Activated CD8-positive, alpha-beta memory T cell treated with anti-CD3 and anti-CD28 coated beads, Interleukin-2, amount 50 U/mL, for 4 hours (primary cell): ENCODE measurements around the gene KCNK4.

Experiments used
- DNase-seq: peaks from one replicate; pipeline ENCODE4 v3.0.0-alpha.2; 2020

Gene KCNK4

GRCh38 chr11:64254326-64254725 lies 36.8 kb upstream of the KCNK4 start:
- no peak for DNase-seq

- no peak for DNase-seq
Observed at GRCh38 chr11:64255135-64256128, 35.7 kb upstream of the KCNK4 start.

GRCh38 chr11:64256300-64256699 lies 34.8 kb upstream of the KCNK4 start:
- no peak for DNase-seq

GRCh38 chr11:64258356-64258755 lies 32.7 kb upstream of the KCNK4 start:
- no peak for DNase-seq

DNA sequence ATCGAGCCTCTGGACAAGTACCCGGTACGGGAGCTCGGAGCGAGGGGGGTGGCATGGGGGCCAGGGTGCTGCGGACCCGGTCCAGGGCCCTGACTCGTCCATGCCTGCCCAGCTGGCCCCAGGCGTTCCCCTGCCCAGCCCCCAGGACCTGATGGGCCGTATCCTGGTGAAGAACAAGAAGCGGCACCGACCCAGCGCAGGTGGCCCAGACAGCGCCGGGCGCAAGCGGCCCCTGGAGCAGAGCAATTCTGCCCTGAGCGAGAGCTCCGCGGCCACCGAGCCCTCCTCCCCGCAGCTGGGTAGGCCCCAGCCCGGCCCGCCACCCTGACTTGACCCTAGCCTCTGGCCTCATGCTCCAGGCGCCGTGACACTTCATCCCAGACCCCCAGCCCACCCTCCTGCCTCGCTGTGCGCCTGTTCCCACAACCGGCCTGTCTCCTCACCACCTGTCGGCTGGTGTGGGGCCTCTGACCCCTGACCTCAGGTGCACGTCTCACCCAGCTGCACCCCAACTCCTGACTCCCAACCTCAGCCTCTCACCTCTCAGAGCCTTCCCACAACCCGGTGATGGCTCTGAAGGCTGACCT lies 32.1 kb upstream of the KCNK4 start:
- DNase-seq = no peak

DNA sequence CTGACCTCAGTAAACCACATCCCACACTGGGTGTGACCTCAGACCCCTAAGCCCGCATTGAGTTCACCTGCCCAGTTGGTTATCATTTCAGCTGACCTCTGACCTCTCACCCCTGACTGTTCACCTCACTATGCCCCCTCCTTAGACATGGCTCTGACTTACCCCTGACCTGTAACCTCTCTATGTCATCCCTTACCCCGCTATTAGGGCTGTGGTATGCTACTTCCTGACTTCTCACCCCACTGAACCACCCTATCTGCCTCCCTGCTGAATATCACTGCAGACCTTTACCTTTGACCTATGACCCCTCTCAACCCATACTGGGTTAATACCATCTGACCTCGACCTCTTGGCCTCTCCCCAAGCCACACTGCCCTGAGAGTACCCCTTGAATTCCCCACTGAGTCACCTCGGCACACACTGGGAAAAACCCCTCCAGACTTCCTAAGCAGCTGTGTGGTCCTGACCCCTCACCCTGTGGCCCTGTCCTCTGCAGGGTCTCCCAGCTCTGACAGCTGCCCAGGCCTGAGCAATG lies 31.5 kb upstream of the KCNK4 start:
- DNase-seq = no peak

DNA sequence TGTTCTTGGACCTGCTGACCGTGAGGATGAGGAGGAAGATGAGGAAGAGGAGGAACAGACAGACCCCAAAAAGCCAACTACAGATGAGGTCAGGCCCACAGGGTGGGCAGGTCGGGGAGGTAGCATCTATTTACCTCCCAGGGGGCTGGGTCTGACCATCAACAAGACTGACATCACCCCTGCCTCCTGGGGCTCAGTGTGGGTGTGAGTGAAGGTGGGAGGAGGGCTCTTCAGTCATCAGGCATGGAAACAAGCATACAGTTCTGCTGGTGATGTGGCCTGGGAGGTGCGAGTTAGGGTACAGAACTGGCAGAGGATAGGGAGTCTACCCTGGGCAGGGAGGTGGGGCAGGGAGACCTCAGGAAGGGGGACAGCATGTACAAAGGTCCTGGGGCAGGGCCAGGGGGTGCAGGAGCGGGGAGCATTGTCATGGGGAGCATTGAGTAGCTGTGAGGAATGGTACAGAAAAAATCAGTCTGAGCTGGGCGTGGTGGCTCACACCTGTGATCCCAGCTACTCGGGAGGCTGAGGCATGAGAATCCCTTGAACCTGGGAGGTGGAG lies 30.9 kb upstream of the KCNK4 start:
- no peak for DNase-seq

DNA sequence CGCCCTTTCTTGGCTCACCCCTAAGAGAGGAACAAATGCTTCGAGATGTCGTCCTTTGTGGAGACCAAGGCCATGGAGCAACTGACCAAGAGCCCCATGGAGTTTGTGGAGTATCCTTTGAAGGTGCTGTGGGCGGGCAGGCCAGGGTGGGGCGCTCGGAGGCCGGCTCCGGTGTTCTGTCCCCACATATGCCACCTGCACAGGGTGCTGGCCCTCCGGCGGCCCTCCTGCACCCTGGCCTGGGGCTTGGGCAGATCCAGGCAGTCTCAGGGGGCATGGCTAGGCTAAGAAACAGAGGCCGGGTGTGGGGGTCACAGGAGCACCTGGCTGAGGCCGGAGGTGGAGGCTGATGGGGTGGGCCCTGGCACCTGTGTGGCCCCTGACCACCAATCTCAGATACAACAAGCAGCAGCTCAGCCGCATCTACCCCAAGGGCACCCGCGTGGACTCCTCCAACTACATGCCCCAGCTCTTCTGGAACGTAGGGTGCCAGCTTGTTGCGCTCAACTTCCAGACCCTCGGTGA lies 29.5 kb upstream of the KCNK4 start:
- no peak for DNase-seq

DNA sequence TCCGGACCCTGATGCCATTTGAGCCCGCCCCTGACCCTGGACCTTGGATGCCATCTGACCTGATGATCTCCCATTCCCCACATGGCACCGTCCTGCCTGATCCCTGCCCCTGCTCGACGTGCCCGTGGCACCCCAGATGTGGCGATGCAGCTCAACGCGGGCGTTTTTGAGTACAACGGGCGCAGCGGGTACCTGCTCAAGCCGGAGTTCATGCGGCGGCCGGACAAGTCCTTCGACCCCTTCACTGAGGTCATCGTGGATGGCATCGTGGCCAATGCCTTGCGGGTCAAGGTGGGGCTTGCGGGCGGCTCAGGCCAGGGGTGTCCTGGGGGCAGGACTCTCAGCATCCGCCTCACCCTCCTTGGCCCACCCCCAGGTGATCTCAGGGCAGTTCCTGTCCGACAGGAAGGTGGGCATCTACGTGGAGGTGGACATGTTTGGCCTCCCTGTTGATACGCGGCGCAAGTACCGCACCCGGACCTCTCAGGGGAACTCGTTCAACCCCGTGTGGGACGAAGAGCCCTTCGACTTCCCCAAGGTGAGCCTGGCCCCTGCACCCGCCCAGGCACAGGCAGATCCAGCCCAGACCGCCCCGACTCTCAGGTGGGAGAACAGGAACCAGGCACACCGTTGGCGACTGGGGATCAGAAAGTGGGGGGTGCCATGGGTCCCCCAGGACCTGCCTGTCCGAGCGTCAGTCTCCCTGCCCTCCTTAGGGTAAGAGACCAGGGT lies 28.7 kb upstream of the KCNK4 start:
- DNase-seq = no peak

DNA sequence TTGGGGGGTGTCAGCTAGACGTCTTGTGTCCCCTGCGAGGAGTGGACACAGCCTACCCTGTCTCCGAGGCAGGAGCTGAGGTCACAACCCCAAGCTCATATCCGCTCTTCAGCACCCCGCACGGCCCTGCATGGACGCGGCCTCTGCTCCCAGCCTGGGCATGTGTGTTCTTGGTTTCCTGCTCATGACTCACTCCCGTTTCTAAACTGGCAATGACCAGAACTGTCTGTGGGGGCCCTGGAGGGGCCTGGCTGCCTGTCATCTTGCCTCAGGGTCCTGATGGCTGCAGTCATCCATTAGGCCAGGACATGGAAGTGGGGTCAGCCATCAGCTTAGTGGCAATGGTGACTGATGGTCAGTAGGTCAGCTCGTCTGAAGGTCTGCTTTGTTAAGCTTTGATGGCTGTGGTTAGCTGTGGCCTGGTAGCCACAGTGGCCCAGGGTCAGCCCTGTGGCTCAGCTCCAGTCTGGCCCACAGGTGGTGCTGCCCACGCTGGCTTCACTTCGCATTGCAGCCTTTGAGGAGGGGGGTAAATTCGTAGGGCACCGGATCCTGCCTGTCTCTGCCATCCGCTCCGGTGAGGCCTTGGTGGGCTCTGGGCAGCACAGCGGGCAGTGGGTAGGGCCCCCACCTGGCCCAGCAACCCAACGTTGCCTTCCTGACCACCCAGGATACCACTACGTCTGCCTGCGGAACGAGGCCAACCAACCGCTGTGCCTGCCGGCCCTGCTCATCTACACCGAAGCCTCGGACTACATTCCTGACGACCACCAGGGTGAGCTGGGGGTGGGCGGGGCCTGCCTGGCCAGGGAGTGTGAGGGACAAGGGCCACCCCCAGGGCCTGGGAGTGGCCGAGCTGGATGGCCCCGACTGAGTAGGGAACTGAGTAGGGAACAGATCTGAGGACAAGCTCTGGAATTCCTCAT lies 27.8 kb upstream of the KCNK4 start:
- DNase-seq = no peak

GRCh38 chr11:64263947-64264317 lies 27.2 kb upstream of the KCNK4 start:
- DNase-seq = no peak

DNA sequence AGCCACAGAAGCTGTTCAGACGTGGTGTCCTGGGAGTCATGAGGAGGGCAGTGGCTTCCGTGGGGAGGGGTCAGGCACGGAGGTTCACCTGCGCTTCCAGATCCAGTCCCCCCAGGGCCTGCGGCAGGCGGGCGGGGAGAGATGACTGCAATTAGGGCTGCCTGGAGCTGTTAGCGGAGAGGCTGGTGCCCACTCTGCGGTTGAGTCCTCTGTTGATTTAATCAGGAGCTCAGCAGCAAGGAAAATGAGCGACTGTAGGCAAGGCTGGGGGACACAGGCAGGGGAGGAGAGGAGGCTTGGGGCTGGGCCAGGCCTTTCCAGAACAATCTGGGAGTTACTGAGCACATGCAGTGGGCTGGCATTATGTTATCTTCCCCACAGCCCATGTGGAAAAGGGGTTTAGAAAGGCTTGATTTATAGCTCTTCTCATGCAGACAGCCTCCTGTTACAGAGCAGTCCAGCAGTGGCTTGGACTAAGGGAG lies 26.7 kb upstream of the KCNK4 start:
- DNase-seq = no peak

DNA sequence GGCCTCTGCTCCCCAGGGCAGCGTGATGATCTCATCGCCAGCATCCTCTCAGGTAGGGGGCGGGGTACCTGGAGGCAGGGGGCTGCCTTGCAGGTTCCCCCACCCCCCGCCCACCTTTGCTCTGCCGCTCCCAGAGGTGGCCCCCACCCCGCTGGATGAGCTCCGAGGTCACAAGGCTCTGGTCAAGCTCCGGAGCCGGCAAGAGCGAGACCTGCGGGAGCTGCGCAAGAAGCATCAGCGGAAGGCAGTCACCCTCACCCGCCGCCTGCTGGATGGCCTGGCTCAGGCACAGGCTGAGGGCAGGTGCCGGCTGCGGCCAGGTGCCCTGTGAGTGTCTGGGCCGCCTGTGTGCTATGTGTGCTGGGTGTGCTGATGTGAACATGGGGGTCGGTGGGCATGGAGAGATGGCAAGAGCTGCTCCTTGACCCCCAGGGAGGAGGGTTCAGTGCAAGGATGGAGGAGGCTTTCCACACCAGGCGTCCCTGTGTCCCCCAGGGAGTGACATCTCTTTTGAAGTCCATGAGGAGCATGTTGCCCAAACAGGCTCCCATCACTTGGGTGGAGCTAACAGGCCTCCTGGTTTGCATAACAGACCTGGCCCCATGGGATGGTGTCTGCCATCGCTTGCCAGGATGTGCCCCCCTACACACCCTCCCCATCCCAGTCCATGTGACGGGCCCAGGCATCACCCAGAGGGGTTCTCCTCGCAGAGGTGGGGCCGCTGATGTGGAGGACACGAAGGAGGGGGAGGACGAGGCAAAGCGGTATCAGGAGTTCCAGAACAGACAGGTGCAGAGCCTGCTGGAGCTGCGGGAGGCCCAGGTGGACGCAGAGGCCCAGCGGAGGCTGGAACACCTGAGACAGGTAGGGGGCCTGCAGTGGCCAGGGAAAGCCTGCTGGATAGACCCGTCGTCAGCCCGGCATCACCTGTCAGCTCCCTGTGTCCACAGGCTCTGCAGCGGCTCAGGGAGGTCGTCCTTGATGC lies 25.6 kb upstream of the KCNK4 start:
- no peak for DNase-seq

GRCh38 chr11:64266339-64266738 lies 24.8 kb upstream of the KCNK4 start:
- DNase-seq = no peak

- no peak for DNase-seq
Observed at GRCh38 chr11:64267207-64267945, 23.7 kb upstream of the KCNK4 start.

DNA sequence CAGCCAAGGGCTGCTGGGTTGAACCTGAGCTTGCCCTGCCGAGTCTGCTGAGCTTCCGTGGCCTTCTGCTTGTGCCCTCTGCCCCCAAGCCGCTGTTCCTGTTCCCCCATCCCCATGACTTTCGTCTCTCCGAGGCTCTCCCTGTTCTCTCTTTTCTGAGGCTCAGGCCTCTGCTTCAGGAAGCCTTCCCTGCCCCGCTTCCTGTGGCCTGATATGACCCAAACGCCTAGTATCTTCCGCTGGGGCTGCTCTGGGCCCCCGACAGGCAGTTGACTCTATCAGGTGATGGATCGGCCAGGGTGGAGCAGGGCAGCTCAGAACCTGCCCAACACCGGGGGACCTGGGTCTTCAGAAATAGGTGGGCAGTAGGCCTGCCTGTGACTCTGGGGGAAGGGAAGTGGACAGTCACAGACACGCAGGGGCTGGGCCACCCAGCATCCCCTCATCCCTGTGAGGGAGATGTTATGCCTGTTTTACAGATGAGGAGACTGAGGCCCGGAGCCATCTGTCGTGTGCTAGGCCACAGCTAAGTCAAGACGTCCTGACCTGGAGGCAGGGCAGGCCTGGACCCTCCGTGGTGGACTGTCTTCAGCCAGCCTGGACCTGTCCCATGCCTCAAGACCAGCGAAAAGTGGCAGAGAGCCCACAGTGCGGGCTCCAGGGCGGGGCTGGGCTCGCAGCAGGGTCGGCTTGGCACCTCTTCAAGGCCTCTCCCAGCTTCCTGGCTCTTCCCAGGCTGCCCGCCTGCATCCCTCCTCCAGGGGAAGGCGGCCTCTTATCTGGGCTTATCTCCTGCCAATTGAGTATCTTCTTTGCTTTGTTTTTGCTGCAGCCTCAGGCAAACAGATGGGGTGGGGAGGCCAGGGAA lies 22.8 kb upstream of the KCNK4 start:
- no peak for DNase-seq

- no peak for DNase-seq
Observed at GRCh38 chr11:64268893-64269539, 22.1 kb upstream of the KCNK4 start.
